GM20431 (cell line): ENCODE data around the gene GLRX.

ENCODE experiments used
- in situ Hi-C: fragments of 300-500 bp; cut with MseI, MboI; formaldehyde crosslinking; loops from one replicate; pipeline ENCODE4 v1.15.0; 2020; ENCODE audit warnings: low sequenced_read_pairs; ENCODE audit not compliant: unreplicated experiment

The GLRX gene

GRCh38 chr5:95837492-95837891 lies 15.0 kb upstream of the GLRX start:
- in situ Hi-C loops: loop anchor here (25.0 kb wide), 1 partner anchor 200 kb away; the partner anchor contains the start of gene RFESD

- in situ Hi-C loops: loop anchor here (25.0 kb wide), 1 partner anchor 200 kb away; the partner anchor contains the start of gene RFESD
Observed at GRCh38 chr5:95836971-95837370, 14.4 kb upstream of the GLRX start.

- in situ Hi-C loops: loop anchor here (25.0 kb wide), 1 partner anchor 199 kb away; the partner anchor contains the start of gene RFESD
Observed at GRCh38 chr5:95836544-95836943, 14.0 kb upstream of the GLRX start.

GRCh38 chr5:95835682-95836385 lies 13.3 kb upstream of the GLRX start:
- in situ Hi-C loops: loop anchor here (25.0 kb wide), 1 partner anchor 199 kb away; the partner anchor contains the start of gene RFESD

GRCh38 chr5:95832664-95833063 lies 10.1 kb upstream of the GLRX start:
- in situ Hi-C loops: loop anchor here (25.0 kb wide), 1 partner anchor 195 kb away; the partner anchor contains the start of gene RFESD

GRCh38 chr5:95830226-95830625 lies 7.7 kb upstream of the GLRX start:
- in situ Hi-C loops: loop anchor here (25.0 kb wide), 1 partner anchor 193 kb away; the partner anchor contains the start of gene RFESD

GRCh38 chr5:95827892-95828246 lies 5.3 kb upstream of the GLRX start:
- in situ Hi-C loops: loop anchor here (25.0 kb wide), 1 partner anchor 191 kb away; the partner anchor contains the start of gene RFESD

- in situ Hi-C loops: loop anchor here (25.0 kb wide), 1 partner anchor 190 kb away; the partner anchor contains the start of gene RFESD
Observed at GRCh38 chr5:95826949-95827891, 4.7 kb upstream of the GLRX start.

GRCh38 chr5:95825495-95825894 lies 3.0 kb upstream of the GLRX start:
- in situ Hi-C loops: loop anchor here (25.0 kb wide), 1 partner anchor 188 kb away; the partner anchor contains the start of gene RFESD

- in situ Hi-C loops: loop anchor here (25.0 kb wide), 1 partner anchor 187 kb away; the partner anchor contains the start of gene RFESD
Observed at GRCh38 chr5:95824747-95825146, 2.2 kb upstream of the GLRX start.

- in situ Hi-C loops: no loop called here
Observed at GRCh38 chr5:95823738-95824609, 1.4 kb upstream of the GLRX start.

- in situ Hi-C loops: no loop called here
Observed at GRCh38 chr5:95823218-95823737, 752 bp upstream of the GLRX start.

- in situ Hi-C loops: no loop called here
Observed at GRCh38 chr5:95822043-95822541, 434 bp downstream of the GLRX start.

GRCh38 chr5:95821110-95822021 lies 1.2 kb downstream of the GLRX start:
- in situ Hi-C loops: no loop called here

GRCh38 chr5:95818181-95819147 lies 4.1 kb downstream of the GLRX start:
- in situ Hi-C loops: no loop called here

GRCh38 chr5:95817430-95817829 lies 5.1 kb downstream of the GLRX start:
- in situ Hi-C loops: no loop called here

GRCh38 chr5:95816776-95817175 lies 5.8 kb downstream of the GLRX start:
- in situ Hi-C loops: no loop called here
